Thoracic aorta (tissue), 2 donors: ENCODE measurements around the gene CLEC7A. TPM values are rescaled to one million over a fixed set of nuclear protein-coding genes. Genes with fewer than 3 reads are reported as not detected.

Experiments
- ATAC-seq: fragments of 150-250 bp; one replicate; pipeline ENCODE4 v1.8.0; 2017; ENCODE audit warnings: low read depth; ENCODE audit not compliant: insufficient number of reproducible peaks, low FRiP score
- DNase-seq: peaks from one replicate; pipeline ENCODE4 v3.0.0-alpha.2; 2020; ENCODE audit warnings: low spot score
- H3K27ac ChIP-seq, 2 donors: fragments of 200-600 bp; sonication (generic); 1 replicate in 1 of 2; 2 replicates in 1 of 2; pipeline ENCODE4 v1.5.1; 2016; ENCODE audit warnings: mild to moderate bottlenecking in 2 of 2, moderate library complexity in 2 of 2
- H3K27me3 ChIP-seq: fragments of 200-600 bp; sonication (generic); replicated peaks from 2 replicates; pipeline ENCODE4 v1.6.0; 2016; ENCODE audit warnings: mild to moderate bottlenecking; ENCODE audit not compliant: insufficient read depth
- H3K36me3 ChIP-seq: fragments of 200-600 bp; sonication (generic); one replicate; pipeline ENCODE4 v1.5.1; 2016
- H3K4me1 ChIP-seq, 2 donors: fragments of 200-600 bp; sonication (generic); 1 replicate in 1 of 2; 2 replicates in 1 of 2; pipeline versions ENCODE4 v1.5.1 to v1.6.0; 2016; ENCODE audit warnings: low read depth in 2 of 2, mild to moderate bottlenecking in 1 of 2; ENCODE audit not compliant: control insufficient read depth in 1 of 2
- H3K4me3 ChIP-seq: fragments of 200-600 bp; sonication (generic); 2 replicates; pipeline ENCODE4 v1.5.1; 2016; ENCODE audit warnings: mild to moderate bottlenecking
- H3K9me3 ChIP-seq: fragments of 200-600 bp; sonication (generic); 2 replicates; pipeline ENCODE4 v1.5.1; 2016
- CTCF ChIP-seq: fragments of 200-600 bp; sonication (generic); IDR thresholded peaks from one replicate; pipeline ENCODE4 v1.5.1; 2019; ENCODE audit warnings: antibody characterized with exemption
- total RNA-seq, 2 donors: library from RNA; depleted of rRNA; stranded (reverse); fragments of >200 nt; gene quantifications; one replicate each; pipeline versions ENCODE4 v1.1.0 to v1.2.3, GENCODE V29; 2016

The CLEC7A gene
- total RNA-seq, 2 donors from 2014 or later = 22.6 to 24.3 TPM

- TF ChIP-seq CTCF = no peak
- Histone ChIP-seq H3K4me1 (no peaks in the 10 kb centered on the region), H3K36me3 (no peaks in the 10 kb centered on the region), H3K27ac (peak overlapping the region in 1 of 2 donors; percentile 12), H3K27me3 (no peaks in the 10 kb centered on the region), H3K4me3 (no peak overlapping the region), H3K9me3 (no peaks in the 10 kb centered on the region)
- DNase-seq (no peak), ATAC-seq (no peak)
Observed at GRCh38 chr12:10067942-10068341, 62.1 kb downstream of the CLEC7A start.

- DNase-seq = no peak
- TF ChIP-seq CTCF = no peak
- Histone ChIP-seq H3K36me3 (no peaks in the 10 kb centered on the region), H3K4me1 (no peaks in the 10 kb centered on the region), H3K9me3 (no peaks in the 10 kb centered on the region), H3K4me3 (no peak overlapping the region), H3K27ac (no peak overlapping the region), H3K27me3 (no peaks in the 10 kb centered on the region)
- no peak for ATAC-seq
Observed at GRCh38 chr12:10067264-10067663, 62.7 kb downstream of the CLEC7A start.

Other genes starting within 250 kb of the CLEC7A start
- gene KLRF2, start 248.7 kb downstream of the CLEC7A start, total RNA-seq = not detected
- gene CLEC2A, start 197.8 kb downstream of the CLEC7A start, total RNA-seq = not detected
- 1 to 10 TPM in 1 of 2 donors, under 1 TPM in 1; 0.42 to 1.1 TPM for gene CLEC12A, start 158.8 kb downstream of the CLEC7A start, total RNA-seq
- not detected for gene CLEC1B, start 131.1 kb downstream of the CLEC7A start, total RNA-seq
- not detected for gene CLEC12B, start 119.6 kb downstream of the CLEC7A start, total RNA-seq
- gene CLEC9A, start 99.5 kb downstream of the CLEC7A start, total RNA-seq = not detected
- gene CLEC1A, start 31.2 kb downstream of the CLEC7A start, total RNA-seq = 1 to 10 TPM; 3.7 to 5.1 TPM
- gene OLR1, start 41.9 kb upstream of the CLEC7A start, total RNA-seq = 1 to 10 TPM; 1.4 to 2.8 TPM
- 1 to 10 TPM in 1 of 2 donors, not detected in 1; 2.8 TPM for gene TMEM52B, start 48.8 kb upstream of the CLEC7A start, total RNA-seq
- 100 to 1,000 TPM in 1 of 2 donors, 10 to 100 TPM in 1; 86.1 to 114 TPM for gene GABARAPL1, start 82.7 kb upstream of the CLEC7A start, total RNA-seq
- 10 to 100 TPM in 1 of 2 donors, 1 to 10 TPM in 1; 1.9 to 13.0 TPM for gene KLRD1, start 177.7 kb upstream of the CLEC7A start, total RNA-seq